Stimulated activated effector memory CD8-positive, alpha-beta T cell treated with anti-CD3 and anti-CD28 coated beads, Interleukin-12 subunit alpha, Interleukin-12 subunit beta, amount 100 ng/mL, for 72 hours (primary cell): ENCODE results near the gene TCAP.

Source experiments
- ATAC-seq: fragments of 150-1000 bp; cut with Tn5 transposase; 2 replicates; pipeline ENCODE4 v1.10.0; 2021
- DNase-seq, 2 donors: peaks; one replicate each; pipeline ENCODE4 v3.0.0; 2021 to 2022; ENCODE audit warnings: low spot score in 2 of 2
- H3K27ac Mint-ChIP-seq: one replicate; pipeline ENCODE4 v1.8.0; 2022; ENCODE audit warnings: mild to moderate bottlenecking, mixed read lengths
- H3K36me3 Mint-ChIP-seq: one replicate; pipeline ENCODE4 v1.8.0; 2022; ENCODE audit warnings: mild to moderate bottlenecking, mixed read lengths
- H3K4me1 Mint-ChIP-seq: one replicate; pipeline ENCODE4 v1.8.0; 2022; ENCODE audit warnings: mixed read lengths
- H3K4me3 Mint-ChIP-seq: one replicate; pipeline ENCODE4 v1.8.0; 2022; ENCODE audit warnings: mild to moderate bottlenecking, mixed read lengths
- H3K9me3 Mint-ChIP-seq: one replicate; pipeline ENCODE4 v1.8.0; 2022; ENCODE audit warnings: mixed read lengths

The TCAP gene

GRCh38 chr17:39676198-39676819 lies 11.2 kb downstream of the TCAP start:
- Mint-ChIP-seq H3K9me3 (no peaks in the 10 kb centered on the region), H3K4me1 (peaks cover 75% of the 10 kb centered on the region)
- peak; percentile 75 for ATAC-seq

GRCh38 chr17:39677072-39677471 lies 11.9 kb downstream of the TCAP start:
- H3K36me3 Mint-ChIP-seq = peaks cover 10% of the 10 kb centered on the region
- peak overlapping the region; percentile 99 for H3K27ac Mint-ChIP-seq
- no peak for DNase-seq
- no peak overlapping the region for H3K4me3 Mint-ChIP-seq
- no peaks in the 10 kb centered on the region for H3K9me3 Mint-ChIP-seq
- ATAC-seq = no peak
- peaks cover 70% of the 10 kb centered on the region for H3K4me1 Mint-ChIP-seq

More at GRCh38 chr17:39676198-39676819, 11.2 kb downstream of the TCAP start:
- H3K36me3 Mint-ChIP-seq = peaks cover 10% of the 10 kb centered on the region
- peak in 1 of 2 donors; percentile 70 for DNase-seq
- H3K27ac Mint-ChIP-seq = peak overlapping the region; percentile 90
- peak overlapping the region; percentile 53 for H3K4me3 Mint-ChIP-seq

- Mint-ChIP-seq H3K36me3 (peaks cover 10% of the 10 kb centered on the region), H3K4me3 (peak overlapping the region; percentile 61), H3K4me1 (peaks cover 65% of the 10 kb centered on the region), H3K9me3 (no peaks in the 10 kb centered on the region), H3K27ac (peak overlapping the region; percentile 99)
- DNase-seq (no peak), ATAC-seq (no peak)
Observed at GRCh38 chr17:39677542-39678339, 12.6 kb downstream of the TCAP start.

GRCh38 chr17:39678340-39679116 lies 13.4 kb downstream of the TCAP start:
- H3K4me1 Mint-ChIP-seq = peaks cover 71% of the 10 kb centered on the region
- DNase-seq = no peak
- H3K4me3 Mint-ChIP-seq = peak overlapping the region; percentile 61
- H3K27ac Mint-ChIP-seq = peak overlapping the region; percentile 99
- H3K9me3 Mint-ChIP-seq = no peaks in the 10 kb centered on the region
- no peak for ATAC-seq
- H3K36me3 Mint-ChIP-seq = peaks cover 14% of the 10 kb centered on the region

- H3K4me1 Mint-ChIP-seq = peaks cover 71% of the 10 kb centered on the region
- DNase-seq (peak in 1 of 2 donors; percentile 75), ATAC-seq (peak; percentile 78)
- no peaks in the 10 kb centered on the region for H3K9me3 Mint-ChIP-seq
- H3K4me3 Mint-ChIP-seq = peak overlapping the region; percentile 61
- H3K27ac Mint-ChIP-seq = peak overlapping the region; percentile 99
- peaks cover 14% of the 10 kb centered on the region for H3K36me3 Mint-ChIP-seq
Observed at GRCh38 chr17:39679521-39680192, 14.5 kb downstream of the TCAP start.

- Mint-ChIP-seq H3K4me3 (no peak overlapping the region), H3K9me3 (peaks cover 2% of the 10 kb centered on the region), H3K4me1 (peaks cover 57% of the 10 kb centered on the region), H3K36me3 (peaks cover 14% of the 10 kb centered on the region), H3K27ac (peak overlapping the region; percentile 13)
- ATAC-seq = no peak
- no peak for DNase-seq
Observed at GRCh38 chr17:39683295-39683939, 18.3 kb downstream of the TCAP start.

GRCh38 chr17:39684369-39685192 lies 19.4 kb downstream of the TCAP start:
- Mint-ChIP-seq H3K27ac (no peak overlapping the region), H3K36me3 (peaks cover 14% of the 10 kb centered on the region), H3K4me1 (peaks cover 53% of the 10 kb centered on the region), H3K4me3 (no peak overlapping the region), H3K9me3 (peaks cover 2% of the 10 kb centered on the region)
- DNase-seq (no peak), ATAC-seq (no peak)

- no peak for ATAC-seq
- Mint-ChIP-seq H3K9me3 (peaks cover 2% of the 10 kb centered on the region), H3K36me3 (peaks cover 9% of the 10 kb centered on the region), H3K4me1 (peaks cover 35% of the 10 kb centered on the region), H3K4me3 (peak overlapping the region; percentile 85), H3K27ac (peak overlapping the region; percentile 93)
- DNase-seq = no peak
Observed at GRCh38 chr17:39687101-39687545, 22.0 kb downstream of the TCAP start.

- H3K27ac Mint-ChIP-seq = peak within 1 kb of the TSS; percentile 93
- peaks cover 9% of the 10 kb centered on the region for H3K36me3 Mint-ChIP-seq
- peak within 1 kb of the TSS; percentile 85 for H3K4me3 Mint-ChIP-seq
- ATAC-seq = peak; percentile 96
- DNase-seq = peak; percentile 71 to 92
- H3K4me1 Mint-ChIP-seq = peaks cover 35% of the 10 kb centered on the region
- peaks cover 2% of the 10 kb centered on the region for H3K9me3 Mint-ChIP-seq
Observed at GRCh38 chr17:39687546-39688474, 22.7 kb downstream of the TCAP start, which contains the start of gene PGAP3. Gene PGAP3 (minus strand): TSS chr17:39688057. CDS start chr17:39688014, 43 bp downstream.

- H3K27ac Mint-ChIP-seq = peak overlapping the region; percentile 93
- peaks cover 29% of the 10 kb centered on the region for H3K4me1 Mint-ChIP-seq
- peaks cover 2% of the 10 kb centered on the region for H3K9me3 Mint-ChIP-seq
- peaks cover 6% of the 10 kb centered on the region for H3K36me3 Mint-ChIP-seq
- peak overlapping the region; percentile 85 for H3K4me3 Mint-ChIP-seq
- ATAC-seq (no peak), DNase-seq (no peak)
Observed at GRCh38 chr17:39688475-39688835, 23.3 kb downstream of the TCAP start.

GRCh38 chr17:39688945-39689344 lies 23.8 kb downstream of the TCAP start:
- Mint-ChIP-seq H3K27ac (peak overlapping the region; percentile 93), H3K36me3 (peaks cover 6% of the 10 kb centered on the region), H3K4me1 (peaks cover 29% of the 10 kb centered on the region), H3K4me3 (peak overlapping the region; percentile 85), H3K9me3 (peaks cover 2% of the 10 kb centered on the region)
- no peak for ATAC-seq
- no peak for DNase-seq

GRCh38 chr17:39694593-39694992 lies 29.4 kb downstream of the TCAP start:
- Mint-ChIP-seq H3K9me3 (no peaks in the 10 kb centered on the region), H3K36me3 (no peaks in the 10 kb centered on the region), H3K4me3 (no peak overlapping the region), H3K4me1 (peaks cover 7% of the 10 kb centered on the region), H3K27ac (no peak overlapping the region)
- no peak for ATAC-seq
- DNase-seq = no peak

- no peaks in the 10 kb centered on the region for H3K36me3 Mint-ChIP-seq
- DNase-seq (no peak), ATAC-seq (peak; percentile 24)
- no peak overlapping the region for H3K4me3 Mint-ChIP-seq
- no peak overlapping the region for H3K27ac Mint-ChIP-seq
- peaks cover 11% of the 10 kb centered on the region for H3K4me1 Mint-ChIP-seq
- H3K9me3 Mint-ChIP-seq = no peaks in the 10 kb centered on the region
Observed at GRCh38 chr17:39695089-39695474, 29.9 kb downstream of the TCAP start.
